Measurements from ENCODE around the gene IL18RAP. TPM values are rescaled to one million over a fixed set of nuclear protein-coding genes. Genes with fewer than 3 reads are reported as not detected.
A peak's percentile ranks its signal among the peaks of the same experiment; 100 is the strongest.

The IL18RAP gene
- total RNA-seq, 2 donors from 2014 or later: 0.52 to 2.4 TPM

- intact Hi-C loops (cut with DNase I, micrococcal nuclease): no loop called here
- no peak for ATAC-seq
- DNase-seq: no peak
Observed at GRCh38 chr2:102420290-102420689, 2.7 kb upstream of the IL18RAP start.

GRCh38 chr2:102421890-102422759 lies 835 bp upstream of the IL18RAP start:
- no peak for DNase-seq
- no peak for ATAC-seq
- intact Hi-C loops (cut with DNase I, micrococcal nuclease): no loop called here

- ATAC-seq (no peak), DNase-seq (no peak)
- intact Hi-C loops (cut with DNase I, micrococcal nuclease): no loop called here
Observed at GRCh38 chr2:102423368-102423767, 408 bp downstream of the IL18RAP start.

- no peak for DNase-seq
- intact Hi-C loops (cut with DNase I, micrococcal nuclease): no loop called here
- ATAC-seq: no peak
Observed at GRCh38 chr2:102424754-102425153, 1.8 kb downstream of the IL18RAP start.

GRCh38 chr2:102425441-102426132 lies 2.6 kb downstream of the IL18RAP start:
- DNase-seq: no peak

GRCh38 chr2:102427249-102427648 lies 4.3 kb downstream of the IL18RAP start:
- intact Hi-C loops (cut with DNase I, micrococcal nuclease): no loop called here

More at GRCh38 chr2:102425441-102426132, 2.6 kb downstream of the IL18RAP start:
- intact Hi-C loops (cut with DNase I, micrococcal nuclease): no loop called here
- no peak for ATAC-seq

GRCh38 chr2:102428573-102428972 lies 5.6 kb downstream of the IL18RAP start:
- intact Hi-C loops (cut with DNase I, micrococcal nuclease): no loop called here
- no peak for ATAC-seq
- DNase-seq: no peak

More at GRCh38 chr2:102427249-102427648, 4.3 kb downstream of the IL18RAP start:
- DNase-seq (no peak), ATAC-seq (no peak)

- DNase-seq: no peak
- ATAC-seq: no peak
- intact Hi-C loops (cut with DNase I, micrococcal nuclease): no loop called here
Observed at GRCh38 chr2:102432386-102432785, 9.4 kb downstream of the IL18RAP start.

- no peak for DNase-seq
- ATAC-seq: no peak
- intact Hi-C loops (cut with DNase I, micrococcal nuclease): no loop called here
Observed at GRCh38 chr2:102433973-102434654, 11.2 kb downstream of the IL18RAP start.

- intact Hi-C loops (cut with DNase I, micrococcal nuclease): no loop called here
- ATAC-seq: no peak
Observed at GRCh38 chr2:102434655-102435381, 11.9 kb downstream of the IL18RAP start.

GRCh38 chr2:102435741-102436140 lies 12.8 kb downstream of the IL18RAP start:
- DNase-seq: no peak
- intact Hi-C loops (cut with DNase I, micrococcal nuclease): no loop called here
- ATAC-seq: no peak

More at GRCh38 chr2:102434655-102435381, 11.9 kb downstream of the IL18RAP start:
- no peak for DNase-seq

GRCh38 chr2:102436323-102436722 lies 13.4 kb downstream of the IL18RAP start:
- DNase-seq (no peak), ATAC-seq (no peak)
- intact Hi-C loops (cut with DNase I, micrococcal nuclease): no loop called here

- intact Hi-C loops (cut with DNase I, micrococcal nuclease): no loop called here
- ATAC-seq (no peak), DNase-seq (no peak)
Observed at GRCh38 chr2:102437122-102437521, 14.2 kb downstream of the IL18RAP start.

GRCh38 chr2:102438111-102438510 lies 15.2 kb downstream of the IL18RAP start:
- intact Hi-C loops (cut with DNase I, micrococcal nuclease): no loop called here
- ATAC-seq (no peak), DNase-seq (no peak)

- intact Hi-C loops (cut with DNase I, micrococcal nuclease): no loop called here
- no peak for DNase-seq
- no peak for ATAC-seq
Observed at GRCh38 chr2:102438578-102438977, 15.6 kb downstream of the IL18RAP start.

- intact Hi-C loops (cut with DNase I, micrococcal nuclease): no loop called here
- ATAC-seq: no peak
- no peak for DNase-seq
Observed at GRCh38 chr2:102439065-102439695, 16.2 kb downstream of the IL18RAP start.

- DNase-seq (peak in 1 of 2 donors; percentile 13), ATAC-seq (peak; percentile 73)
- intact Hi-C loops (cut with DNase I, micrococcal nuclease): loop anchor here in 1 of 2 donors (10.0 kb wide), 1 partner anchor 428 kb away; no protein-coding TSS in a partner anchor
Observed at GRCh38 chr2:102442967-102443828, 20.2 kb downstream of the IL18RAP start.

Measured in left colon (tissue), 2 donors.